SU-DHL-6 (cell line): ENCODE measurements around the gene GLDN.

Experiments used
- H2AFZ ChIP-seq: fragments of 200-600 bp; sonication (generic); 2 replicates; pipeline ENCODE4 v1.6.1; 2014; ENCODE audit warnings: low read depth, mild to moderate bottlenecking, moderate library complexity, mixed read lengths, antibody characterized with exemption, low read length; ENCODE audit not compliant: severe bottlenecking
- H3F3A ChIP-seq: fragments of 200-600 bp; shearing (Covaris generic); 2 replicates; pipeline ENCODE4 v1.6.0; 2016; ENCODE audit warnings: antibody characterized with exemption, mild to moderate bottlenecking; ENCODE audit not compliant: insufficient read depth
- H3K27ac ChIP-seq: fragments of 200-600 bp; sonication (generic); 2 replicates; pipeline ENCODE4 v1.5.1; 2016; ENCODE audit warnings: low read depth, mild to moderate bottlenecking, low read length, moderate library complexity, mixed read lengths
- H3K27me3 ChIP-seq: fragments of 200-600 bp; sonication (generic), shearing (Covaris generic); 2 replicates; pipeline ENCODE4 v1.6.0; 2014; ENCODE audit warnings: mild to moderate bottlenecking, low read length
- H3K36me3 ChIP-seq: fragments of 200-600 bp; sonication (generic); 2 replicates; pipeline ENCODE4 v1.6.1; 2014; ENCODE audit warnings: mild to moderate bottlenecking, low read length, mixed read lengths
- H3K4me2 ChIP-seq: fragments of 300-600, 200-600 bp; shearing (Covaris generic), sonication (generic); 2 replicates; pipeline ENCODE4 v1.6.0; 2014; ENCODE audit warnings: low read length, low read depth, mild to moderate bottlenecking; ENCODE audit not compliant: poor library complexity, severe bottlenecking
- H3K4me3 ChIP-seq: fragments of 200-600 bp; sonication (generic); 2 replicates; pipeline ENCODE4 v1.5.1; 2014; ENCODE audit warnings: antibody characterized with exemption, low read length, mild to moderate bottlenecking, mixed read lengths; ENCODE audit not compliant: insufficient read depth, poor library complexity, severe bottlenecking
- H3K79me2 ChIP-seq: fragments of 200-600 bp; sonication (generic); 2 replicates; pipeline ENCODE4 v1.6.1; 2014; ENCODE audit warnings: mild to moderate bottlenecking, low read length, moderate library complexity; ENCODE audit not compliant: insufficient read depth
- H3K9ac ChIP-seq: fragments of 200-600 bp; sonication (generic); 2 replicates; pipeline ENCODE4 v1.7.0; 2014; ENCODE audit warnings: mild to moderate bottlenecking, low read length
- H3K9me2 ChIP-seq: fragments of 200-600 bp; sonication (generic); replicated peaks from 2 replicates; pipeline ENCODE4 v1.6.1; 2014; ENCODE audit warnings: low read length; ENCODE audit not compliant: insufficient read depth
- H3K9me3 ChIP-seq: fragments of 200-600 bp; sonication (generic); 2 replicates; pipeline ENCODE4 v1.6.1; 2014; ENCODE audit warnings: low read length, mixed read lengths; ENCODE audit not compliant: insufficient read depth
- H4K20me1 ChIP-seq: fragments of 200-600 bp; sonication (generic); 2 replicates; pipeline ENCODE4 v1.6.1; 2014; ENCODE audit warnings: low read depth, mild to moderate bottlenecking, antibody characterized with exemption, low read length, moderate library complexity, mixed read lengths
- CTCF ChIP-seq: fragments of 200-600 bp; sonication (generic); IDR thresholded peaks from one replicate; pipeline ENCODE4 v1.5.1; 2017; ENCODE audit warnings: antibody characterized with exemption, mild to moderate bottlenecking, low read length, moderate library complexity; ENCODE audit not compliant: insufficient read depth, poor library complexity, severe bottlenecking
- EZH2phosphoT487 ChIP-seq: fragments of 200-600 bp; sonication (generic), shearing (Covaris generic); conservative IDR thresholded peaks from 2 replicates; pipeline ENCODE4 v1.6.1; 2018; ENCODE audit warnings: mild to moderate bottlenecking, antibody characterized with exemption, low read length, moderate library complexity, mixed read lengths

Gene GLDN

GRCh38 chr15:51343466-51343865, 2.0 kb downstream of the GLDN start:
- Histone ChIP-seq H3F3A (no peaks in the 10 kb centered on the region), H4K20me1 (no peaks in the 10 kb centered on the region), H3K9ac (no peak overlapping the region), H3K79me2 (no peaks in the 10 kb centered on the region), H3K9me3 (no peaks in the 10 kb centered on the region), H3K36me3 (no peaks in the 10 kb centered on the region), H3K4me3 (no peak overlapping the region), H3K9me2 (no peaks in the 10 kb centered on the region), H2AFZ (no peak overlapping the region), H3K27me3 (no peaks in the 10 kb centered on the region), H3K27ac (no peak overlapping the region), H3K4me2 (no peak overlapping the region)
- no peak for TF ChIP-seq CTCF
- no peak for TF ChIP-seq EZH2phosphoT487

GRCh38 chr15:51346136-51346535, 4.7 kb downstream of the GLDN start:
- Histone ChIP-seq H4K20me1 (no peaks in the 10 kb centered on the region), H3K27me3 (no peaks in the 10 kb centered on the region), H3K4me3 (no peak overlapping the region), H3K36me3 (no peaks in the 10 kb centered on the region), H2AFZ (no peak overlapping the region), H3K4me2 (no peak overlapping the region), H3K79me2 (no peaks in the 10 kb centered on the region), H3K27ac (no peak overlapping the region), H3K9ac (no peak overlapping the region), H3F3A (no peaks in the 10 kb centered on the region), H3K9me3 (no peaks in the 10 kb centered on the region), H3K9me2 (no peaks in the 10 kb centered on the region)
- TF ChIP-seq EZH2phosphoT487: no peak
- no peak for TF ChIP-seq CTCF

GRCh38 chr15:51348688-51349087, 7.2 kb downstream of the GLDN start:
- Histone ChIP-seq H3K9ac (no peak overlapping the region), H2AFZ (no peak overlapping the region), H3K27me3 (no peaks in the 10 kb centered on the region), H3K36me3 (no peaks in the 10 kb centered on the region), H3K9me2 (no peaks in the 10 kb centered on the region), H3K27ac (no peak overlapping the region), H3F3A (no peaks in the 10 kb centered on the region), H3K79me2 (no peaks in the 10 kb centered on the region), H3K9me3 (no peaks in the 10 kb centered on the region), H3K4me2 (no peak overlapping the region), H4K20me1 (no peaks in the 10 kb centered on the region), H3K4me3 (no peak overlapping the region)
- TF ChIP-seq EZH2phosphoT487 (no peak), CTCF (no peak)
